ENCODE results near the gene PRKCE.

The PRKCE gene

GRCh38 chr2:46098621-46099062 is 447.2 kb downstream of the PRKCE start:
- no peak for DNase-seq

GRCh38 chr2:46101557-46102220 is 450.2 kb downstream of the PRKCE start:
- no peak for DNase-seq

DNA sequence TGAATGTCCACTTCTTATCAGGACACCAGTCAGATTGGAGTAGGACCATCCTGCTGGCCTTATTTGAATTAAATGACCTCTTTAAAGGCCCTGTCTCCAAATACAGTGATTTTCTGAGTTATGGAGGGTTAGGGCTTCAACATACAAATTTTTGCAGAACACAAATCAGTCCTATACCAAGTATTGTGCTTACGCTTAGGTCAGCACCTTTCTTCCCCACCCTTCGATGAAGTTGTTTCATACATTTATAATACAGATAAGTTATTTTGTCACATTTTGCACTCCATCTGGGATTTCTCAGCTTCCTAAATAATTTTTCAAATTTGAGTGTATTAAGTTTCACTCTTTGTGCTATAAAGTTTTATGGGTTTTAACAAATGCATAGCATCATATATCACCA is 455.2 kb downstream of the PRKCE start:
- DNase-seq, result no peak

DNA sequence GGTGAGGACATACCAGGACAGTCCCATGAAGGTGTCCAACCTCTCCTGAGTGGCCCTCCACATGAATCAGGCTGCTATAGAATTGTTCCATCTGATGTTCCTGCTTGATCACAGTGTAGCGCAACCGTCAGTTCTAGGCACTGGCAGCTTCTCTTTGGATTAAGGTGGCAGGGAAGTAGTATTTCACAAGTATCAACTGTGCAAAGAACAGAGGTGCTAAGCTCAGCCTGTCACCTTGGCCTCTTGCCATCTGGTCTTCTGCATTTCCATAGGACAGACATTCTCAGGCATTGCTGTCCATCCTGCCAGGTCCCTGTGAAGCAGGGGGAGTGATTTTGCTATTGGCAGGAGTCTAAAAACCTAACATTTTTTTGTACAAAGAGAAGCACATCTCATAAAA is 463.5 kb downstream of the PRKCE start:
- no peak for DNase-seq

- DNase-seq, result no peak
Measured at GRCh38 chr2:46116150-46116549, 464.7 kb downstream of the PRKCE start.

- no peak for DNase-seq
Measured at GRCh38 chr2:46116553-46116991, 465.1 kb downstream of the PRKCE start.

DNA sequence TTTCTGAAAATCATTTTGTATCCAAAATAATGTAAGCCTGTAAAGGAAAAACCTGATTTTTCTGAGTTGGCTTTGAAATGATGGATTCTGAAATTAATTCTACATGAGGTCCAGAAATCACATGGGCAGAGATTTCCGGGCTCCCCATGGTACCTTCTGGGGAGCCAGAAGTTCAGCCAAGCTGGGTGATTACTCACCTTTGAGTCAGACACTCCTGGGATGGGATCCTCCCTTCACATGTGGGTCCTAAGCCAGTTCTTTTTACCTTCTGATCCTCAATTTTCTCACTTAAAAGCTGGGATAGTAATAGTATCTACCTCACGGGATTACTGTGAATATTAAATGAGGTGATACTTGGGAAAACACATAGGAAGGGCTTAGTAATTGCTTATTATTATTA is 465.9 kb downstream of the PRKCE start:
- DNase-seq, result no peak

DNA sequence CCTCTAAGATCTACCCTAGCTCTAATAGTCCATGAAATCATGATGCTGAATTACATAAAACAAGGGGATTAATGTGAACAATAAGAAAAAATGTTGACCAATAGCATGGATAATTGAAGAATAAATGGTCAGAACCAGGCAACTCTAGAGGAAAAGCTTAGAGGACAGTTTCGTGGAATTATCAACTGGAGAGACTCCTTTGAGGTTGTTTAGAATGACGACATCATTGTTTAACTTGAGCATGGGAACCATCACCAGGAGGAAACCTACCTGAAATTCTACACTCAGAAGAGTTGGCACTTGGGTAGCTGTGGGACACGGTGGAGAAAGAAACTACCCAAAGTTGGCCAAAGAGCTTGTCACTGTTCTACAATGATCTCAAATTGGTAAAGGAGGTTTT is 466.5 kb downstream of the PRKCE start:
- DNase-seq, result no peak

DNA sequence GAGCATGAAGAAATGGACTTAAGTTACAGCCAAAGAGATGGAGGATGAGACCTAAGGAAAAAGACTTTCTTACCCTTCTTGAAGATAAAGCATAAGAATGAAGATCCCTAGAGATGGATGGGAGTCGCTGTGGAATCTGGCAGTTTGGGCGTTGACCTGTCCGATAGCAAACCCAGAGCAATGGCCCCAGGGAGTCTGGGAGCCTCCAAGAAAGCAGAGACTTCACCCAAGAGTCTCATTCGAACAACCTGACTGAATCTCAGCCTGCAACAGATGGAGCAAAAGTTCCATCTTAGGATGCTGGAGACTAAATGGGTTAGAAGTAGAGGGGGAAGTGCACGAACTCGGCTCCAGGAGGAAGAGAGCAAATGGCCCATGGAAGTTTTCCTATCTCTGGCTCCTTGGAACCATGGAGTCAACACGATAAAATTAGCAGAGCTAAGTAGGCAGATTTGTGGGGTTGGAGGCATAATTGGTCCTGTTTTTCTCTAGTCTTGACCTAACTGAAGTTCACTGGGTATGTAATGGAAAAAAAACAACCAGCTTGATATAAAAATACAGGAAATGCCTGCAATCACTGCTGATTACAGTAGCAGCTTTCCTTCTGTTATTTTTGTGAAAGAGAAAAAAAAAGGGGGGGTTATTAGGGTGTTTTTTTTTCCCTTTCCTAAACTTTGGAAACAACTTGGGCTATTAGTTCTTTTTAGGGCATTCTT is 467.3 kb downstream of the PRKCE start:
- DNase-seq, result no peak

GRCh38 chr2:46119453-46119852 is 468.0 kb downstream of the PRKCE start:
- DNase-seq, result no peak

DNA sequence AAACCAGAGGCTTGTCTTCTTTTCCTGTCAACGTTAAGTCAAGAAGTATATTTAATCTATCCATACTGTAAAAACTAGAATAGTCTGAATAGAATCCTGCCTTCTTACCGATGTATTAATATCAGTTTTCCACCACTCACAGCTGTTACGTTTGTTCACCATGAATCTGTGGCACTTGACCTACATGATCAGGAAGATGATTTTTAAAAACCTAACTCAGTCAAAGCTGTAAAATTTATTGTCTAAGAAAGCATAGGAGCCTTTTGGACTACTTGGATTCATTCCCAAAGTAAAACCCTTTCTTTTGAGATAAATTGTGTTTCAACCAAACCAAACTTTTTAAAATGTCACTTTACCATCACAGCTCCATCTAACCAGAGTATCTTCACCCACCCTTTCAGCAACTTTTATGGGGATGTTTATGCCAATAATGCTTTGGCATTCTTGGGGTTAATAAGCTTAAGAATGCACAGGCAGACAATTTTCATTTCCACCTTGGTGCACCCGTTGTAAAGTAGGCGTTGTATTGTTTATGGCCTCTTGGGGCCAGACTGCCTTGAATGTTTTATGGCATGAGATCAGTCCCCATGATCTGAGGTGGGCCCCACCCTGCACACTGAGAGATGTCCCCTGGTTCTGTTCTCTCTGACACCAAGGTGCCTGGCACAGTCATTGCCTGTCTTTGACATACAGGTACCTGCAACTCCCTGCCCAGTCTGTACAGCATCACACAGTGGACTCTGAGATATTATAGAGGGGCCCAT is 469.5 kb downstream of the PRKCE start:
- DNase-seq, result no peak

GRCh38 chr2:46122318-46122976 is 471.0 kb downstream of the PRKCE start:
- DNase-seq, result no peak

GRCh38 chr2:46123013-46123412 is 471.5 kb downstream of the PRKCE start:
- no peak for DNase-seq

GRCh38 chr2:46125798-46126197 is 474.3 kb downstream of the PRKCE start:
- no peak for DNase-seq

- DNase-seq, result no peak
Measured at GRCh38 chr2:46126571-46126970, 475.1 kb downstream of the PRKCE start.

- no peak for DNase-seq
Measured at GRCh38 chr2:46127176-46127575, 475.7 kb downstream of the PRKCE start.

GRCh38 chr2:46130511-46130910 is 479.0 kb downstream of the PRKCE start:
- no peak for DNase-seq

DNA sequence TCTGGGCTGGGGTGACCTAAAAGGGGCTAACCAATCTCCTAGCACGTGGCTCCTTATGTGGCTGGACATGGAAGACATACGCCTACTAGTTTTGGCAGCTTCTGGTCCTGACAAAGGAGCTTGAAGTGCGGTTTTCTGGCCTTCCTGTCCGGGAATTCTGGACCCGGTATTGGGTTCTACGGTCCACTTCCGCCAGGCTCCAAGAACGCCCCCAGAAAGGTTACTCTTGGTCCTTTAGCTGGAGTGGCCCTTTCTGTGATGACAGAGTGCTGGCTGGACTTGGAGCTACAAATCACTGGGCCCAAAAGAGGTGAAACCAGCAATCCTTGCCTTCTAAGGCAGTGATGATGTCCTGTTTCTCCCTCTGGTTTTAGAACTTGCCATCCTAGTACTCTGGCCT is 481.5 kb downstream of the PRKCE start:
- DNase-seq, result no peak

- no peak for DNase-seq
Measured at GRCh38 chr2:46134531-46135227, 483.2 kb downstream of the PRKCE start.

DNA sequence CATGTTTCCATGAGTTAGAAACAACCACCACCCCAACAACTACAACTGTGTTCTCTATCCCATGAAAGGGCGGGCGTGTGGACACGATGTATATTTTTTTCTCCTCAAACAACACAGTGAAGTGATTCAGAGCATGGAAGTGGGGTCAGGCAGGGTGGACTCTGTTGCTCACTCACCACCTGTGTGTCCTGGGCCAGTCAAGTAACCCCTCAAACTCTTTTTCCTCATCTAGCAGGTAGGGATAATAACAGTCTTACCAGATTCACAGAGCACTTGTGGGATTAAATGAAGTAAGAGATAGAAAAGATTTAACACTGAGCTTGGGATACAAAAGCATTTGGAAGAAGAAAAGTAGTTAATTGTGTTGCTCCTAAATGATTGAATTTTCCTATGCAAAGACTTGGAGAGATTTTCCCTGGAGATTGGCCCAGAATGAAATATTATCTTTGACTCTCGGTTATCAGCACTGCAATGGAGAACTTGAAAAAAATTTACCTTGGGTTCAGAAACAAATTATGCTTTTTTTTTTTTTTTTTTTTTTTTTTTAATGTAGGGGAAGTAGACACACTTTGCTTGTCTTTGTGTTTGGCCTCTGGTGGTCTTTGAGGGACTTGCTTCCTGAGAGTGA is 483.9 kb downstream of the PRKCE start:
- DNase-seq, result no peak

GRCh38 chr2:46135958-46136357 is 484.5 kb downstream of the PRKCE start:
- no peak for DNase-seq

GRCh38 chr2:46136481-46136880 is 485.0 kb downstream of the PRKCE start:
- no peak for DNase-seq

Measured in NCI-H2081 treated with DMSO at 0.1 percent for 48 hours (cell line).